ENCODE measurements around the gene KRT2.

Gene KRT2

DNA sequence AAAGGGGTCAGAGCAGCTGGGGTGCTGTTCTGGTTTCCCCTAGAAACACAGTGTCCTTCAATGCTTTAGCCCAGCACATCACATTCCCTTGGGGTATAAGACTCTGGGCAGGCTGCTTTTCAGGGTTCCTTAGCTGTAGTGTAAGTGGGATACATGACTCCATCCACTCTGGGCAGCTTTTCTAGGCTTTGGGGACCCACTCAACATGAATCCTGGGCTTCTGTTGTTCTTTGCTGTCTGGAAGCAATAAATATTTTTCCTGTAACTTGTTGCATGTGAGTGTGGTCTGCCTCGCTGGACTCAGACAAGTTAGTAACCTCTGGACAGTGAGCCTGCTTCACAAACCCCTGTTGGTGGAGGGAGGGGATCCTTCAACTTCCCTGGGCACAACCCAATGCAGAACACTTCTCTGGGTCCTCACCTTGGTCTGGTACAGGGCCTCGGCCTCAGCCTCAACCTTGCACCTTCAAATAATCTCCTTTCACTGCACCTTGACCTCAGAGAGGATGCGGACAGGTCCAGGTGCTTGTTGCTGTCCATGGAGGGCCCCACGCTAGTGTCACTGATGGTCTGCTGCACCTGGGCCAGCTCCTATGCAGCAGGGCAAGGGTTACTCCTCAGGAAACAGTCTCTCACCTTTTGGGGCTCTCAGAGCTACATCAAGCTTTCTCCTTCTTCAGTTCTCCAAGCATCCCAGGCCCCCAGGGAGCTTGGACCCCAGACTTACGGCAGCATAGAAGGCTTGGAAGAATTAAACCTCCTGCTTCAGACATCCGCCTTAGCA is 20.1 kb downstream of the KRT2 start:
- peak overlapping the region in 7 of 11 experiments; percentile 6 to 78 (median 71); a peak in 12 of 22 replicates for H3K27ac ChIP-seq
- H3K4me1 ChIP-seq = peaks cover 11 to 50% (median 40%) of the 10 kb centered on the region in 10 experiments; a peak in 17 of 20 replicates
- 0 out of 22 replicates have a peak overlapping the region, but pooled peaks of 1 of the 11 experiments have one; percentile 52 for H3K9ac ChIP-seq
- no peak overlapping the region for H3K4me3 ChIP-seq
- no peaks in the 10 kb centered on the region for H3K36me3 ChIP-seq
- H3K27me3 ChIP-seq = no peaks in the 10 kb centered on the region
- TF ChIP-seq Cebpa-rat (IDR thresholded peaks at IDR 0.05) = no peak
- H3K4me2 ChIP-seq = peak overlapping the region in 9 of 11 experiments; percentile 46 to 78 (median 69); a peak in 16 of 22 replicates
- H4K20me1 ChIP-seq = no peaks in the 10 kb centered on the region
- H3K9me3 ChIP-seq (replicated peaks in 1 of 11) = no peaks in the 10 kb centered on the region

DNA sequence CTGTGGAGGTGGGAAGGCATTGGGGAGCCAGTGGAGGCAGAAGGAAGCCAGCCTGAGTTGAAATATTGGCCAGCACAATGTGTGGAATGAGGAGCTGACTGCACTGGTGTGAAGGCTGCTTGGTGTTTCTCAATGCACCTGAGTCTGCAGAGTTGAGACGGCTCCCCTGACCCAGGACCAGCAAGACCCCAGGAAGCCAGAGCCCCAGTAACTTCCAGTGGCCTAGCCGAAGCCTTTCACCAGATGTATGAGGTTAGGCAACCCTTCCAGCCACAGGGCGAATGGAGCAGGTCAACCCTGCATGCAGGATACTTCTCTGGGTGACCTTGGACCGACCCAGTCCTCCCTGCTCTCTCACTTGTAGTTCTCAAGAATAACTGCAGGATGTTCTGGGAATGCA is 20.7 kb downstream of the KRT2 start:
- H3K36me3 ChIP-seq = no peaks in the 10 kb centered on the region
- H4K20me1 ChIP-seq = no peaks in the 10 kb centered on the region
- H3K4me2 ChIP-seq = peak overlapping the region in 8 of 11 experiments; percentile 2 to 78 (median 34); a peak in 12 of 22 replicates
- H3K27ac ChIP-seq = peak overlapping the region in 3 of 11 experiments; percentile 32 to 78 (median 77); a peak in 4 of 22 replicates
- no peaks in the 10 kb centered on the region for H3K27me3 ChIP-seq
- H3K9me3 ChIP-seq (replicated peaks in 1 of 11) = no peaks in the 10 kb centered on the region
- TF ChIP-seq Cebpa-rat (IDR thresholded peaks at IDR 0.05) = no peak
- peaks cover 11 to 49% (median 40%) of the 10 kb centered on the region in 10 experiments; a peak in 17 of 20 replicates for H3K4me1 ChIP-seq
- H3K9ac ChIP-seq = no peak overlapping the region
- no peak overlapping the region for H3K4me3 ChIP-seq

DNA sequence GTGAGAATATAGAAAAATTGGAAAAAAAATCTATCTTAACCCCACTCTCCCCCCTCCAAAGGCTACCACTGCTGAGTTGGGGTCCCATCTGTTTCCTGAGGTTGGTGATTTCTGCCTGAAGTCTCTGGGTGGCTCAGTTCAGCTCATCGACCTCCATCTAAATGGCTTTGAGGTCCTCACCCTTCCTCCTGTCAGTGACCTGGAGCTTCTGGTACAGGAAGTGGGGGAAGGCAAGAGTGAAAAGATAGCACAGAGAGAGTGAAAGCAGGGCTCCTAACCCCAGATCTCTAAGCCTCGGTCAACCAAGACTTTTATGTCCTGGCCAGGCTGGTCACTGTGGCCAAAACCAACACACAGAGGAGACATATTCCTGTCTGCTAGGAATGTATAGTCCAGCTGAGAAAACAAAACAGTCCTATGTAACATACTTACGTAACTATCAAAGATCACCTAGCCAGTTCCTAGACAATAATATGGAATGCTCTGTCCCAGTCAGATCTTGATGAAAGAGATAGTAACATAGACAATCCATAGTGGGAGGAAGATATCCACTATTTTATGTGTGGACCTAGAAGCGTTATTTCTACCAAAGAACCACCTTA is 21.3 kb downstream of the KRT2 start:
- Histone ChIP-seq H3K9me3 (replicated peaks in 1 of 11) (no peaks in the 10 kb centered on the region), H3K9ac (no peak overlapping the region), H3K27ac (peak overlapping the region in 3 of 11 experiments; percentile 21 to 78 (median 32); a peak in 5 of 22 replicates), H3K4me1 (peaks cover 11 to 44% (median 40%) of the 10 kb centered on the region in 10 experiments; a peak in 17 of 20 replicates), H4K20me1 (no peaks in the 10 kb centered on the region), H3K4me2 (peak overlapping the region in 9 of 11 experiments; percentile 2 to 78 (median 33); a peak in 17 of 22 replicates), H3K36me3 (no peaks in the 10 kb centered on the region), H3K4me3 (no peak overlapping the region), H3K27me3 (no peaks in the 10 kb centered on the region)
- no peak for TF ChIP-seq Cebpa-rat (IDR thresholded peaks at IDR 0.05)

DNA sequence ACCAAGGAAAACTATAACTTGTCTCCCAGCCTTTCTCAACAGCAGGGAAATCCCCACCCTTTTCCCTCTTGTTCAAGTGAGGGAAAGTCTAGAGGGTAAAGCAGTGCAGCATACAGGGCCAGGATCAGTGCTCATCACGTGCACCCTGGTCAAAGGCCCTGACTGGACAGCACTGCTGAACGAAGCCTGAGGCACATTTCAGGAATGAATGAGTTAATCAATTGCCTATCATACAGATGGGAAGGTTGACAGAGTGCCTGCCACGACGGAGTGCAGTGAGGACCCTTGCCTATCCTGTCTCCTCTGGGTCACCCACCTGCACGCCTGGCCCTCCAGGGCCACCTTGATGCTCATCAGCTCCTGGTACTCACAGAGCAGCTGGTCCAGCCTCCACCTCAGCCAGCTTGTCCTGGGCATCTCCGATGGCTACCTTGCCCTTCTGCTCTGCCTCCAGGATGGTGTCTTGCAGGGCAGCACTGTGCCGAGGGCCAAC is 22.0 kb downstream of the KRT2 start:
- Histone ChIP-seq H4K20me1 (no peaks in the 10 kb centered on the region), H3K4me3 (no peak overlapping the region), H3K4me1 (peaks cover 11 to 44% (median 40%) of the 10 kb centered on the region in 10 experiments; a peak in 17 of 20 replicates), H3K4me2 (peak overlapping the region in 6 of 11 experiments; percentile 16 to 78 (median 34); a peak in 6 of 22 replicates), H3K9ac (no peak overlapping the region), H3K27ac (peak overlapping the region in 1 of 11 experiments; percentile 78; a peak in 2 of 22 replicates), H3K36me3 (no peaks in the 10 kb centered on the region), H3K27me3 (no peaks in the 10 kb centered on the region), H3K9me3 (replicated peaks in 1 of 11) (no peaks in the 10 kb centered on the region; a peak in 1 of 22 replicates)
- no peak for TF ChIP-seq Cebpa-rat (IDR thresholded peaks at IDR 0.05)

DNA sequence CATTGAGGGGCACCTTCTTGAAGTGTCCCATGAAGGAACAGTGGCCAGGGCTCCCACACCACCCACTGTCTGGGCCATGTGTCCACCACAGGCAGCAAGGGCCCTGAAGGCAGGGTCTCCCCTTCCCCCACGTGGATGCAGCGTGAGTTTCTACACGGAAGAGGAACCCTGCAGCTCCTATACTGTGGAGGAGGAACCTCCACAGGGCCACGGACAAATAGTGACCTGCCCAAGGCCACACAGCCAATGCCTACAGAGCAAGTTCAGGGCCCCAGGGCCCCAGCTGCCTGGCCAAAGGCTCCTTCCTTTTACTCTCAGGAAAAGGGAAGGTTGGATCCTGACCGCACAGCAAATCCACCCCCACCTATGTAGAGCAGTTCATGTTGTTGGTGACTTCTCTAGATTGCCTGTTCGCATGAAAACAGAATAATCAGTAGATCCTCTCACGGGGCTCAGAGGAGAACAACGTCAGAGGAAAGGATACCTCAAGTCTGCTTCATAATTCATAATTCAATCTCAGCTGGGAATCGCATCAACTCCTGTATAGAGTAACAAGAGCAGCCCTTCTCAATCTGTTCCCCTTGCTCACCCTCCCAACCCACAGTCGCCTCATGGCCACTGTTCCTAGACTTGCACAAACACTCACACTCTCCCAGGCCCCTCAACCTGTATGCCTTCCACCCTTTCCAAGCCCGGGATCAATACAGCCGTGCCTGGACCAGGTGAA is 22.6 kb downstream of the KRT2 start:
- Histone ChIP-seq H3K4me1 (peaks cover 11 to 43% (median 40%) of the 10 kb centered on the region in 10 experiments; a peak in 17 of 20 replicates), H3K36me3 (no peaks in the 10 kb centered on the region), H3K4me3 (no peak overlapping the region), H3K27me3 (no peaks in the 10 kb centered on the region), H3K9ac (no peak overlapping the region), H4K20me1 (no peaks in the 10 kb centered on the region), H3K4me2 (no peak overlapping the region), H3K9me3 (replicated peaks in 1 of 11) (peaks cover 0 to 2% (median 0%) of the 10 kb centered on the region in 11 experiments; a peak in 4 of 22 replicates), H3K27ac (0 out of 22 replicates have a peak overlapping the region, but pooled peaks of 2 of the 11 experiments have one; percentile 8 to 78)
- no peak for TF ChIP-seq Cebpa-rat (IDR thresholded peaks at IDR 0.05)

DNA sequence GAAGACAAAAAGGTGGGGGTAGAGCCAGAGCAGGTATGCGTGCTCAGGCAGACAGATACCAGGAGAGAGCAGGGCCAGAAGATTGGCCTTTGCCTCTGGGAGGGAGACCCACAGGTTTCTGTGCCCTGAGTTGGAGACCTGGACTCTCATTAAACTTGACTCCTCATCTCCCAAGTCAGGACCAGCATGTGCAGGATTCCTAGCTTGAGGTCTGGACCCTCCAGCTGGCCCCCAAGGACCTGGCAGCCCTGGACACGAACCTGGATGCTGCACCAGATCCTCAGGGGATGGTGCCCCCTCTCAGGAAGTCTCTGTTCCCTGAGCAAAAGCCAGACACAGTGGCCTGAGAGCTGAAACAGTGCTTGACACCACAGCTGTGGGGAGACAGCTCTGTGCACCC is 23.2 kb downstream of the KRT2 start:
- H3K36me3 ChIP-seq = no peaks in the 10 kb centered on the region
- TF ChIP-seq Cebpa-rat (IDR thresholded peaks at IDR 0.05) = no peak
- peaks cover 0 to 9% (median 6%) of the 10 kb centered on the region in 11 experiments; a peak in 10 of 22 replicates for H3K9me3 ChIP-seq (replicated peaks in 1 of 11)
- no peak overlapping the region for H3K9ac ChIP-seq
- no peaks in the 10 kb centered on the region for H4K20me1 ChIP-seq
- no peaks in the 10 kb centered on the region for H3K27me3 ChIP-seq
- H3K27ac ChIP-seq = 0 out of 22 replicates have a peak overlapping the region, but pooled peaks of 1 of the 11 experiments have one; percentile 8
- peaks cover 11 to 37% (median 34%) of the 10 kb centered on the region in 10 experiments; a peak in 17 of 20 replicates for H3K4me1 ChIP-seq
- H3K4me2 ChIP-seq = no peak overlapping the region
- no peak overlapping the region for H3K4me3 ChIP-seq

DNA sequence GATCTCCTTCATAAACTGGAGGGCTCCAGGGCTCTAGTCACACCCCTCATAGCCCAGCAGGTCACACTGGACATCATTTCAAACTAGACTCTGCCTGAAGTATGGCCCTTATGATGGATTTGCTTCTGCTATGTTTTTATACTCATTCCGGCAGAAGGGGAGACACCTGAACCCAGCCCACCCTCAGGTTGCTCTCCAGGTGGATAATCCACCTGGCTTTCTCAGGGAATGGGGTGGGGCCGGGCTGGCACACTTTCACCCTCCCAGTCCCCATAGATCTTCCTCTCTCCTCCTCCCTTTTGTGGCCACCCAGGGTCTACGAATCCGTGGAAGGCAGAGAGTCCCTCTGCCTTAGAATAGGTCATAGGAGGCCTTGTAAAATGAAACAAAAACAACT is 23.9 kb downstream of the KRT2 start:
- Histone ChIP-seq H3K27ac (no peak overlapping the region), H3K9me3 (replicated peaks in 1 of 11) (peaks cover 2 to 13% (median 10%) of the 10 kb centered on the region in 11 experiments; a peak in 12 of 22 replicates), H4K20me1 (no peaks in the 10 kb centered on the region), H3K36me3 (no peaks in the 10 kb centered on the region), H3K4me1 (peaks cover 5 to 30% (median 26%) of the 10 kb centered on the region in 10 experiments; a peak in 17 of 20 replicates), H3K9ac (no peak overlapping the region), H3K4me3 (no peak overlapping the region), H3K4me2 (no peak overlapping the region), H3K27me3 (no peaks in the 10 kb centered on the region)
- TF ChIP-seq Cebpa-rat (IDR thresholded peaks at IDR 0.05) = no peak

DNA sequence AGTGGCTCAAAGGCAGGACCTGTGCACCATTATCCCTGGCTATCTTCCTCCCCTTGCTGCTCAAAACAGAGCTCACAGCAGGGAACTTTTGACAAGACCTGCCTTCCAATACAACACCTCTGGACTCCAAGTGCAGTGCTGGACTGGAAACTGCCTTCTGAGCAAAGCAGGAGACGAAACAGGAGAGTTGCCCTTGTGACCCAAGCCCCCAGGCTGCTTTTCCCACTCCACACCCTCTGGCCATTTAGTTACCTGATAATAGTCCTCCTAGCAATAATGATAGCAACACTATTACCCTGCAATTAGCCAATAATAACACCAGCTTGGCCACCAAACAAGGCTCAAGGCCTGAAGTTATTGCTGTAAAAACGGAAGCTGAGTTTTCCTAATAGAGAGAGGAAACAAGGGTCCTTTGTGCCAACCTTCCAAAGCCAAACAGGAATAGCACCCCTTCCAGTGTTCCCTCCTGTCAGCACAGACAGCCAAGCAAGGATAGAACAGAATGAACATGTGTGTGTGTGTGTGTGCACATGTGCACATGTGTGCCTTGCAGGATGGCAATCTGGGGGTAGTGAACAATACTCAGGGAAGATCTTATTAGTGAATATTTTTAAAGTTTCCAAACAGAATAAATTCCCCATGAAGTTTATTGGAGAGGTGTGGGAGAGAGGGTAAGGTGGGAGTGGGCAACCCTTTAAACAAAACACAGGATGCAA is 24.5 kb downstream of the KRT2 start:
- Histone ChIP-seq H3K4me3 (no peak overlapping the region), H4K20me1 (no peaks in the 10 kb centered on the region), H3K27ac (no peak overlapping the region), H3K4me2 (no peak overlapping the region), H3K9ac (no peak overlapping the region), H3K9me3 (replicated peaks in 1 of 11) (peaks cover 5 to 16% (median 10%) of the 10 kb centered on the region in 11 experiments; a peak in 13 of 22 replicates), H3K36me3 (no peaks in the 10 kb centered on the region), H3K27me3 (no peaks in the 10 kb centered on the region), H3K4me1 (peaks cover 0 to 24% (median 21%) of the 10 kb centered on the region in 10 experiments; a peak in 16 of 20 replicates)
- TF ChIP-seq Cebpa-rat (IDR thresholded peaks at IDR 0.05) = no peak

Measured in BLaER1 treated with 17β-estradiol and CSF1 and Interleukin-3, amounts not matched to agents 10 nM and 100 nM (cell line).